Colon (tissue), 2 donors: ENCODE results near the gene SLCO2A1.

Source experiments
- FAIRE-seq: peaks from 2 replicates; lab custom pipeline; 2012; peaks lifted over from hg19 to GRCh38; lab: Jason Lieb, UNC
- donor health status: control.
- donor health status: control.

SLCO2A1 gene

DNA sequence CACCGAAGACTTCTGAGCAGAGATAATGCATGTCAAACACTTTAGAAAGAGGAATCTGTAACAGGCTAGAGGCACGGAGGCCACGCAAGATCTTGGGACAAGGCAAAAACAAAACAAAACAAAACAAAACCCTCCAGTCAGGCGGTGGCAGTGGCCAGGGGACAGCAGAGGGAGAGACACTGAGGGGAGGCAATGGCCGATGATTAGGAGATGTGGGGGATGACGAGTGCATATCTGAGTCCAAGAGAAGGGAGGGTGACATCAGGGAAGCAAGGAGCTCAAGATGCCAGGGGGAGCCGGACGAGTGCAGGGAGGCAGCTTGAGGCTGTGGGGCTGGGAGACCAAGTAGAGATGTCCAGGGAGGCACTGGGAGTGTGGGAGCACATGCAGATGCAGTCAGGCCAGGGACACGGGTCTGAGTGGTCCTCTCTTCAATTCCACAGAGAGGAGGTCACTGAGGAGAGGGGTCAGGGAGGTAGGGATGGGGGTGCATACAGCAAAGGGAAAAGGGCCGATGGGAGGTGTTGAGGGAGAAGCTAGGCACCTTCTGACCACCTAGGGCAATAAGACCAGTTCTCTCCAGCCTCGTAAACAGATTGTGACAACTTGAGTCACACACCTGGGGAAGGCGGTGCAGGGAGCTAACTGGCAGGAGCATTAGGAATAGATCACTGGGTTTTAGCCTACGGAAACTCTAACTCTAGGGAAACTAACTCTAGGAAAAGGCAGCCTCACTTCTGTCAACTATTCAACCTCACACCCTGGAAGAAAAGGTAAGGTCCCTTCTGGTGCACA lies 29.6 kb downstream of the SLCO2A1 start:
- no peak for FAIRE-seq

DNA sequence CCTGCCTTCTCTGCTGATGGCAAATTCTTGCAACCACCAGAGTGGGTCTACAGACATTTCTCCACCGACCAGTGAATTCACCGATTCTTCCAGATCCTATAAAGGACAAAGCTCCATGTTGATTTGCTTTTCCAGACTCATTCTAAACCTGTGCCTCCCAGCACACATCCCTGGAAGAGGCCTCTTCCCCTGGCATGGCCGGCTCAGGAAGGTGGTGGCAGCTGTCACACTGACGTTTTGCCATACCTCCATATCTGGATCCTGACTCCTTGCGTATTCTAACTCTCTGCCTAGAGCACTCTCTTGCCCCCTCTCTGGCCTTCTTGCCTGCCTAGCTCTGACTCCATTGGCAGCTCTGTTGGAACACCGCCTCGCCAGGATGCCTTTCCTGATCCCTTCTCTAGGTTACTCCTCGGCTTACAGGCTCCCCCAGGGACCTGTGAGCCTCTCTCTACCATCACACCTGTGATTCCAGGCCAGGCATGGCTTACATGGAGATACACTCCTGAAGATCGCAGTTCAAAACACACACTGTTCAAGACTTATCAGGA lies 31.0 kb downstream of the SLCO2A1 start:
- no peak for FAIRE-seq

DNA sequence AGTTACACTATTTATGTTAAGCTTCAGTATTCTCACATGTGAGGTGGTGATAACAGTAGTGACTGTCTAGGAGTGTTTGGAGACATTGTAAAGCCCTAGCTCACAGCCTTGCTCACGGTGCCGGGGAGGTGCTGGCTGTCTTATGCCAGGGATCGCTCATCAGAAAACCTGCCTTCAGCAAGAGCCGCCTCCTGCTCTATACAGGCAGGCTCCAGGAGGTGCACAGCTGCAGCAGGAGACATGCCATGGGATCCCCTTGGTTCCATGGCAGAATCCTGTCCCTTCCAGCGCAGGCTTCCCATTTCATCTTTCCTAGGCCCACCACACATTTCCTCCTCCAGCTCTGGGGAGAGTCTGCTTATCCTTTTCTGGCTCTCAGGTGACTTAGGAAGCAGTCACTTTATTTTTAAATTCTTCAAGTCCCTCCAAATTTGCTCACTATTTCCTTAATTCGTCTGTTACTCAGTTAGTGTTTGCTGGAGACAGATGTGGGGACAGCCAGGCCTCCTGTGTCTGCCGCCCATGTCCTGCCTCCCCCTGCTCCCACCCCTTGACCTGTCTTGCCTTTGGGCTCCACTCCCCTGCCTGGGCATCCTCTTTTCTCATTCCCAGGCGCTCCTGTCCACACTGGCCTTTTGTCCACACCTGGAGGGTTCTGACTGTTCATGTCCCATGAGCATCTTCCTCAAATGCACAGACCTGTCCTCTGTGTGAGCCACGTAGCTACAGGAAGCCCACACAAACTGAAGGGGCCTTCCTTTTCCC lies 31.7 kb downstream of the SLCO2A1 start:
- no peak for FAIRE-seq

DNA sequence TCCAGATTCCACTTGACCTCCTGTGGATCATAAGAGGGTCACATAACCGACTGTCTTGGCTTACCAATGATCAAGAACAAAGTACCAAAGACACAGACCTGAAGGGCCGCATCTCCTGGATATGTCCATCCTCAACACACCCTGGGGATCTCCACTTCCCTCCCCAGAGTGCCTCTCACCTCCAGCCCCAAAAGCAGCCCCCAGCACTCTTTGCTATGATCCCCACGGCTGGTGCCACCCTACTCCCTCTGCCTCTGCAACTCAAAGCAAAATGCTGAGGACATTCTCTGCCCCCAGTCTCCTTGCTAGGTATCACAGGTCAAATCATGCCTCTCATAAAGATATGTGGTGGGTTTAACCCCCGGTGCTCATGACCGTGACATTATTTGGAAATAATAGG lies 32.7 kb downstream of the SLCO2A1 start:
- no peak for FAIRE-seq

DNA sequence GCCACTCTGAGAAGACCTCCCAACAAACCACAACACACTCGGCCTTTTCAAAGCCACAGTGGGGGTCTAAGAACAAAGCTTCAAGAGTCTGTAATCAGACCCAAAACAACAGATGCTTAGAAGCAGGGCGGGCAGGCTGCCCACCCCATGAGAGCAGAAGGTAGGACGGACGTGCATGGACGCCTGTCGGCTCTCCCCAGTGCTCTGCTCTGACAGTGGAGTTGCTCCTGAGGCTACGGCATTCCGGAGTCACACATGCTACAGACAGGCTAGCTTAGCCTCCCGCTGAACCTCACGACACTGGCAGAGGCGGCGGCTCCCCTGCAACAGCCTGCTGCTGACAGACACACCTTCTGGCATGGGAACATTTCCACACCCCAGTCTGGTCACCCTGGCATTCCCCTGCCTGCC lies 33.5 kb downstream of the SLCO2A1 start:
- FAIRE-seq: no peak

DNA sequence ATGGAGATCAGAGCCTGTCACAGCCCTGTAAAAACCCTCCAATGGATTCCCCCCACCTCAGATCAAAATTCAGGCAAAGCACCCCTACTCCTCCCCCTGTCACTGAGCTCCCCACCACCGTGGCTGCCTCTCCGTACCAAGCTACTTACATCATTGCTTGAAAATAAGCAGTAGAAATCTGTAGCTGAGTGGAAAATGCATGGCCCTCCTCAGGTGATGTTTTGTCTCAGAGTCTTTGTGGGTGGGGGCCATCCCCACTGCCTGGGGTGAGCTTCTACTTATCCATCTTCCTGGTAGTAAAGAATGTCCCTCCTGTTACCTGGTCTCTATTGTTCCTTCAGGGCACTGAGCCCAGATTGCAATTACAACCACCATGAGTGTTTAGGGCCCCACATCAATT lies 34.5 kb downstream of the SLCO2A1 start:
- no peak for FAIRE-seq

DNA sequence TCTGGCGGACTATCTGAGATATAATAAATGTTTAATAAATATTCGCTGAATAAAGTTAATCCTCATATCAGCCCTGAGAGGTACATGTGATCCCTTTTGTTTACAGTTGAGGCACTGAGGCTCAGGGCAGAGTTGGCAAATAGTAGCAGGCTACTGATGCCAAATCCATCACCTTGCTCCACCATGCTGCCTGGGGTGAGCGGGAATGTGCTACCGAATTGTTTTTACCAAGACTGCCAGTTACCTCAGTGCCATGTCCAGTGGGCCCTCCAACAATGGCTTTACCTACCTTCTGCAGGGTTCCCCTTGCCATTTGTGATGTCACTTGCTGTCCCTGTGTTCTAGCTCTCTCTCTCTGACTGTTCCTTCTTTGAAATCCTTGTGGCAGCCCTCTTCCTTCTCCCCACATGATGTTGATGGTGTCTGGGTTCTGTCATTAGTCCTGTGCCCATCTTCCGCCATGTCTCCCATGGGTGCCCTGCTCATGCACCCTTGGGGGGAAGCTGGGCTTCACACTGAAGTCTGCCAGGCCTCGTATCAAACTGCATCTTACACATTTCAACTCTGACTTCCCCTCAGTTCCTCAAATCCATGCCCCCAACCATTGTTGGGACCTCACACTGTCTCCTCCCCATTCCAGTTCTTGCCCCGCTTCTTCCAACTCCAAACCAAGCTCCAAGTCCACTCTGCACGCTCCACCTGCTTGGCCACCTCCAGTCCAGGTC lies 35.4 kb downstream of the SLCO2A1 start:
- FAIRE-seq: no peak

DNA sequence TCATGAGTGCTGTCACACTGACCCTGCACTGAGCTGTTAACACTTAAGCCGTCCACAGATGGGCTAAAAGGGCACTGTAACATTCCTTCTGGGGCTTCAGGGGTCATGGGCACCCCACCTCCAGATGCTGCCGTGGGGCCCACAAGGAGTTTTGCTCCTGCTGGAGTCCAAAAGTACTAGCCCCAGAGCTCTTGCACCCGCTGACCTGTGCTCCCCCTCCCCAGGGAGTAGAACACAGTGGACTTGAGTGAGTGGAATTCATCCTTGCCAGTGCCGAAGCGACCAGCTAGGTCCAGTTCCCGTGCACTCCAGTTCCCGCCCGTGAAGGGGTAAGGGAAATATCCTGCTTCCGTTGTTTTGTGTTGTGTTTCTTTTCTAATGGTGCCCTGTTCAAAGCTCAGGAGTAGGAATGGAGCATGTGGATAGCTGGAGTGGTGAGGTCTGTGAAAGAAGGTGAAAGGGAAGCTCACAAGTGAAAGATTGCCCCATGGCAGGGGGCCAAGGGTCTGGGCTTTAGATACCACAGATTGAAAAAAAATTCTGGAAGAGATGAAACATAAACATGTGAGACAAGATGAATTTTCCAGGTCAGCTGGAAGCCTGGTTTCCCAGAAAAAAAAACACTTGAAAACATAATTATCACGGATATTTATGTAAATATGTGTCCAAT lies 36.6 kb downstream of the SLCO2A1 start:
- FAIRE-seq: no peak

DNA sequence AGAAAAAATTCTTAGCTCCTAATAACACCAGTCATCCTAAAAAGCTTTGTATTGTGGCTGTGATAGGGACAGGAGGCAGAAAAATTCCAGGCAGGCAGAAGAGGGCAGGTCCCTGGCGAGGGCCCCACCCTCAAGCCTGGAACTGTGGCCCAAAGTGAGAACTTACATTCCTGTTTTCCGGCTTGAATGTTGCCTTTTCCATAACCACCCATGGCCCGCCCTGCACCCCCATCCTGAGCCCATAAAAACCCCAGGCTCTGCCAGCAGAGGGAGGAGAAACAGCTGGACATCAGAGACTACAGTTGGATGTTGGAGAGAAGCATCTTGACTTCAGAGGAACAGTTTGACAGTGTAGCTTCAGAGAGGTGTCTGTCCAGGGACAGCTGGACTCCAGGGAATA lies 37.3 kb downstream of the SLCO2A1 start:
- FAIRE-seq: no peak

DNA sequence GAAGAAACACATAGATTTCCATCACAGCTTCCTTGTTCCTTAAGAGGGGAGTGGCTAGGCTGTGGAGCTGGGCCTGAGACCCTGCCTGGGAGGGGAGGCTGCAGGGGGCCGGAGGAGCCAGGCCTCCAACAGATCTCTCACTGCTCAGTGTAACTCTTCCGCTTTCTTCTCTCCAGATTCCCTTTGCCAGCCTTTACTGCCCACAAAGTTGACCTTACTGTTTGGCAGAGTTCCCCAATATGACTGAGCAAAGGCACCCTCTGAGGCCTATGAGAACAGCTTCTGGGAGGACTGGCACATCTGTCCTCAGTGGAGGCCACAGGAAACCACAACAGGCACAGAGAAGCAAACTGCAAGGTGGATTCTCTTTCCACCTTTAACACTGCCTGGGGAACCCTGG lies 38.1 kb downstream of the SLCO2A1 start:
- no peak for FAIRE-seq

DNA sequence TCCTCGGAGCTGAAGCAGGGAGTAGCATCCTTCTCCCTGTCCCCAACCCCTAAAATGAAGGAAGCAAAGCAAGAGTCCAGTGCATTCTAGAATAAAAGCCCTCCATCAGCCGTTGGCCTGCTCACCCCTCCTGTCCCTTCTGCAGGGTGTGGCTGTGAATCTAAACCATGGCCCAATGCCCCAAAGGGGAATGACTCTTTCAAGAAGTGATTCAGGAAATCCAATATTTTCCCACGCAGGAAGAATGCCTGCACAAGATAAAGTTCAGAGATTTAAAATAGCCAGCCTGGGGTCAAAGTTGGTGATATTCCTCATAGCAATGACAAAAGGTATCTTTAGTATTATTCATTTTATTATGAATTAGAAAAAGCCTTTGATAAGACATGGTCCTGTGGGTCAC lies 38.5 kb downstream of the SLCO2A1 start:
- no peak for FAIRE-seq

DNA sequence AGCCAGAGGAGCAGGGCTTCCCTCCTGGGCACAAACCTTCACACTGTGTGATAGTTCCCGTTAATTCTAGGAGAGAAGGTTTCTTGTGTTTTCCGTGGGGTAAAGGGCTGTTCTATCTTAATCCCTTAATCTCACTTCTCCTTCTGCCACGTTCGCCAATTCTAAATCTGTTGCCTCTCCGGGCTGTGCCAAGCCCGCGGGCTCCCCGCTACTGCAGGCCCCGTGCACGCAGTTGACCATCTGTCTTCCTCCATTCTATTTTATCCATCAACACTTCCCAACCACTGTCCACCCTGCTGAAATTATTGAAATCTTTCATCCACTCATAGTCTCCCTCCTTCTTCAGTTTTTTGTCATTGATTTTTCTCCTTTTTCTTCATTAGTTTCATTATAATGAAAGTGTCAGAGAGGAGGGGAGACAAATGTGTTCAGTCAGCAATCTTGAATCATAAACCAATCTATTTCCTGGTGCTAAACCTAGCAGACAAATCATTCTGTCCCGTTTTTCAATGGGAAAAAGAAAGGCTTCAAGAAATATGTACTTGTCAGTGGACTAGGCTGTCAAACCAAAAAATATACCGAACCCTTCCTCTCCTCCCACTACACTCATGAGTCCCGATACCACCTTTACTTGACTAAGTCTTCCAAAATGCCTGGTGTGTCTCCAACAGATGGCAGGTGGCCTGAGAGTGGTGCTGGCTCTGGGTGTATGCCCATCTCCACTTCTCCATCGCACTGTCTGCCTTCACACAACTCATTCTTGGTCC lies 39.6 kb downstream of the SLCO2A1 start:
- no peak for FAIRE-seq

DNA sequence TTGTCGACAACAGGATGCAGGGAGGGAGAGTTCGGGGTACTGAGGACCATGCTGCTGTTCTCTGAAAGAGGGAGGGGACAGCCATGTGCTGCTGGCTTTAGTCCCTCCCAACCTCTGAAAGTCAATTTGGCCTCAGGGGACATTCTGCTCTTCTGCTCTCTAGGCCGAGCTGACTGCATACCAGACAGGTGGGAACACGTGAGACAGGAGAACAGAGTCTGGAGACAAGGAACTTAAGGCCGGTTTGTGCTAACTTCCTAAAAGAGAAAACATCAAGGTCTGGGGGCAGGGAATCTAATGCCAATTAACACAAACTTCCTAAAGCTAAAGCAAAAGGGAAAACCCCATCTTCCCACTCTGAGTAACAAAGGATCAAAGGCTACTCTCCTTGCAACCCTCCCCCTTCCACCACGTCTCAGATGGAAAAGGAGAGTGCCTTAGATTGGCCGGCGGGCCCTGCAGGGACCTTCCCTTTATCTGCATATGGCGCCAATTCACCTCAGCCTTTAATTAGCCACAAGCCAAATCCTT lies 41.0 kb downstream of the SLCO2A1 start:
- FAIRE-seq: no peak

DNA sequence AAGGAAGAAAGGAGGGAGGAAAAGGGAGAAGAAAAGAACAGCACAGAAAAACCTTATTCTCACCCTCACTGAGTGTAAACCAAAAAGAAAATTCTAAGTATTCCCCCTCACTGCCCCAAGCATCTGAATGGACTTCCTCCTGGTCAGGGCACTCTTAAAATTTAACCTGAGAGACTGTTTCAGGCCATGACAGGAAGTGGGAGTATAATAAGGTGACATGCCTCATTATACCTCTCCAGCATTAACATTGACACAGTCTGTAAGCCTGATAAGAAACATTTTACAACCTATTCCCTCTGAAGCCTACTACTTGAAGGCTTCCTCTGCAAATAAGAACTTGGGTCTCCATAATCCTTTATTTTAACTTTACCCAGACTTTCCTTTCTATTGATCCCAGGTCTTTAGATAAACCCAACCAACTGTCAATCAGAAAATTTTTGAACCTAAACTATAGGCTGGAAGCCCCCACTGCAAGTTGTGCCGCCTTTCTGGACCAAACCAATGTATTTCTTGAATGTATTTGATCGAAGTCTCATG lies 41.7 kb downstream of the SLCO2A1 start:
- no peak for FAIRE-seq

DNA sequence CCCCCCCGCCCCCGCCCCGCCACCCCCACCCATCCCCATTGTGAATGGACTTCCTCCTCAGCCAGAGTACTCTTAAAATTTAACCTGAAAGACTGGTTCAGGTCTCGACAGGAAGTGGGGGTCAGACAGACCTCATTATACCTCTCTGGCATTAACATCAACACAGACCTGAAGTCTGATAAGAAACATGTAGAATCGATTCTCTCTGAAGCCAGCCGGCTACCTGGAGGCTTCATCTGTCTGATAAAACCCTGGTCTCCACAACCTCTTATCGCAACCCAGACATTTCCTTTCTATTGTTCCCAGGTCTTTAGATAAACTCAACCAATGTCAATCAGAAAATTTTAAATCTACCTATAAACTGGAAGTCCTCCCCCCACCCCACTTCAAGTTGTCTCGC lies 42.6 kb downstream of the SLCO2A1 start:
- FAIRE-seq: no peak

DNA sequence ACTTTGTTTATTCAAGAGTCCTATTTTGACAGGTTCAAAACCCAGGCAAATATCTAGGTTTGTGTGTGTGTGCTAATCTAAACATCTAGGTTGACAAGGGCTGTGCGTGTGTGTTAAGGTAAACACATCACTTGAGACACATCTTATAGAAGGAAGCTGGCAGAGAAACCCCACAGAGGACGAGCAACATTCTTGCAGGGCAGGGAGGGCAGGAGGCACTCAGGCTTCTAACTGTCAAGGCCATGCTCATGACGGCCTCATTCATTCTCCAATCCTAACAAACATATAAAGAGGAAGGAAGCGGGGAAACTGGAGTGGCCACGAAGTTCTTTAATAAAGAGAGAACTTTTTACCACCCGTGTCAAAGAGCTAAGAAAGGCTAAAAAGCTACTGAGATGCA lies 43.4 kb downstream of the SLCO2A1 start:
- FAIRE-seq: no peak

DNA sequence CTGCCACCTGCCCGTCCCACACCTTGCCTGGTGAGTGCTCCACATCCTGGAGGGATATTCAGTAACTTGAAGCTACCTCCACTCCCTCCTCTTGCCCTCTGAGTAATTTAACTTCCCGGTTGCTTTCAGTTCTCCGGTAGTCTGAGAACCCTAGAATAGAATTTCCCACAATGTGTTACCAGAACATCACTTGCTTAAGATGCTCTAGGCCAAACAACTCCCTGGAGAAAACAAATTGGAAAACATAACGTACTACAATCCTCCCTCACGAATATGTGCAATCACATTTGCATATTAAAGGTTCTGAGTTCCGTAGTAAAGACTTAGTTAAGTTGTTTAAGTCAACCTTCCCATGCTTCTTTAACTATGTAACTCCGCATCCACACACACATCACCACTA lies 44.8 kb downstream of the SLCO2A1 start:
- no peak for FAIRE-seq

DNA sequence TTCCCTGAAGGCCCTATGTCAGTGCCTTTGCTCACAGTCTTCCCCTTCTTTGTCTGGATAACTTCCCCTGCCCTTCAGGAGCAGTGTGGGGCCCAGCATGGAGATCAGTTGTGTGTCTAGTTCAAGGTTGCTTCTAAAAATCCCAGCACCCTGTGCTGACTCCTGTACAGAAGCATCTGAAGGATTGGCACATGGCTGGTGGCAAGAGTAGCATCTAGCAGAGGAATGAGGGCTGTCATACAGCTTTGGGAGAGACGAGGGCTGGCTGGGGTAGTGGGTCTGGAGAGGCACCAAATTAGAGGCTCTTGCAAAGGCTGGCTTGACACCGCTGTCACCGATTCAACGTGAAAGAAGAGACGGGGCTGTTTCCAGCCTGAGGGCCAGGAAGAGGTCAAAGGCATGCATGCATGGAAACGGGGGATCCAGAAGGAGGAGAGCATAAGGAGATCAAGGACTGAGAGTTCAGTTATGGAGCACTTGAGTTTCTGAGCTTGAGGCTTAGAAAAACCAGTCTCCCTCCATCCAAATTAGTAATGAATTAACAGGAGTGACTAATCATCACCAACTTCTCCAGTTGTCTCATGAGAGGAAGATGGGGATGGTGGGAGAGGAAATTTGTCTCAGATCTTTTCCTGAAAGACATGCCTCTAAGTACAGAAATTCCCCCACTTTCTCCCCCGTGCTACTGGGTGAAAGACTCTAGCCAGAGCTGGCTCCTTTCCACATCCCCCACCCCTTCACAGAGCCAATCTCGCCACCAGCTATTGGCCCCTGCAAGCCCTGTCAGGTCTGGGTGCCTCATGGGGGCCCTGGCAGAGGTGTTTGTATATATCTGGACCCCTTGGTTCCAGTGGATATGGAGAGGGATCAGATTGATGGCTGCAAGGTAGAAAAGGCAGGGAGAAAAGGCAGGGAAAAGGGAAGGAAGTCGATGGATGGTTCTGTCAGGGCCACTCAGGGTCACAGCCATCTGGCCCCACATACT lies 45.9 kb downstream of the SLCO2A1 start:
- FAIRE-seq: no peak

DNA sequence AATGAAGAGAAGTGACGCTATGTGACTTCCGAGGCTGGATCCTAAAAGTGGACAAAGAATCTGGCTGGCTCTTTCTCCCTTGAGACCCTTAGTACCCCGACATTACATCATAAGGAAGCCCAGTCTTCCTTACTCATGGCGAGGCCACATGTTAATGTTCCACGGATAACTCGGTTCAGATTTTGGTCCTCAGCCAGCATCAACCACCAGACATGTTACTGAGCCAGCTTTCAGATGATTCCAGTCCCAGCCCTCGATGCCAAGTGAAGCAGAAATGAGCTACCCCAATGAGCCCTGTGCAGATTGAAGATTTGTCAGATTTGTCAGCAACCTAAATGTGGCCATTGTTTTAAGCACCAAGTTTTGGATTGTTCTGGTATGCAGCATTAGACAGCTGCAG lies 46.6 kb downstream of the SLCO2A1 start:
- no peak for FAIRE-seq

DNA sequence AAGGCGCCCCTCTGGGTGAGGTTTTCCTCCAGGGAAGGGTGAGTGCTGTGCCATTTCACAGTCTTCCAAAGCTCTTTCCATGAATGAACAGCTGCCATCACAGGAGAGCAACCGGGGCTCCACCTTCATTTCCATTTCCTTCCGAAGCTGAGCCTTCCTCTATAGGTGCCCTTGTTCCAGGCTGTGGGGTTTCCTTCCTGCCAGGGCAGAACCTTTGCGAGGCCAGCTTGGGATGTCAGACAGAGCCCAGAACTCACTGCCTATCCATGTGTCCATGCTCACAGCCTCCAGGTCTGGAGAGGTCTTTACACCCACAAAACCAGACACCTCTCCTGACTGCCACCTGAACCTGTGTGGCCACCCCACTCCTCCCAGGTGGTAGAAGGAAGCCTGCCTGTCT lies 49.2 kb downstream of the SLCO2A1 start:
- no peak for FAIRE-seq
